Esophagus (tissue), 2 donors: ENCODE data around the gene TPCN1. TPM values are rescaled to one million over a fixed set of nuclear protein-coding genes. Genes with fewer than 3 reads are reported as not detected.

ENCODE experiments used
- H3K27ac ChIP-seq, 2 donors: one replicate each; pipeline ENCODE4 v1.5.1; 2013; ENCODE audit warnings: low read depth in 2 of 2, mild to moderate bottlenecking in 2 of 2, inconsistent platforms in 1 of 2, low read length in 1 of 2, moderate library complexity in 1 of 2
- H3K27me3 ChIP-seq, 2 donors: one replicate each; pipeline ENCODE4 v1.6.1; 2013; ENCODE audit warnings: low read length in 2 of 2, control low read depth in 1 of 2, mild to moderate bottlenecking in 1 of 2; ENCODE audit not compliant: insufficient read depth in 2 of 2, control insufficient read depth in 1 of 2
- H3K36me3 ChIP-seq, 2 donors: one replicate each; pipeline ENCODE4 v1.6.1; 2013; ENCODE audit warnings: low read length in 1 of 2; ENCODE audit not compliant: control insufficient read depth in 2 of 2, insufficient read depth in 2 of 2
- H3K4me1 ChIP-seq, 2 donors: one replicate each; pipeline ENCODE4 v1.6.1; 2013; ENCODE audit warnings: low read length in 1 of 2; ENCODE audit not compliant: control insufficient read depth in 2 of 2, insufficient read depth in 2 of 2
- H3K4me3 ChIP-seq, 2 donors: one replicate each; pipeline ENCODE4 v1.5.1; 2013; ENCODE audit warnings: low read length in 2 of 2, mild to moderate bottlenecking in 2 of 2, low read depth in 1 of 2, moderate library complexity in 1 of 2
- H3K9me3 ChIP-seq, 2 donors: one replicate each; pipeline ENCODE4 v1.6.1; 2013; ENCODE audit warnings: mild to moderate bottlenecking in 2 of 2, low read depth in 1 of 2, low read length in 1 of 2, moderate library complexity in 1 of 2; ENCODE audit not compliant: control insufficient read depth in 2 of 2, insufficient read depth in 1 of 2
- WGBS, 2 donors: extraction: QIAGEN DNeasy Blood & Tissue Kit; methylation state at CpG; one replicate each; pipeline ENCODE4 v1.1.7; 2013; 5-methylcytosine and 5-hydroxymethylcytosine counted together
- polyA plus RNA-seq, 2 donors: library from polyadenylated mRNA; stranded (reverse); fragments of 200-250 nt; gene quantifications; one replicate each; pipeline ENCODE4 v1.2.3, GENCODE V29; 2013
- donor health status: healthy with polysubstance abuse.
- donor health status: Bipolar disorder and iron deficiency.

TPCN1 gene
- polyA plus RNA-seq, 2 donors, result 30.9 to 57.6 TPM

DNA sequence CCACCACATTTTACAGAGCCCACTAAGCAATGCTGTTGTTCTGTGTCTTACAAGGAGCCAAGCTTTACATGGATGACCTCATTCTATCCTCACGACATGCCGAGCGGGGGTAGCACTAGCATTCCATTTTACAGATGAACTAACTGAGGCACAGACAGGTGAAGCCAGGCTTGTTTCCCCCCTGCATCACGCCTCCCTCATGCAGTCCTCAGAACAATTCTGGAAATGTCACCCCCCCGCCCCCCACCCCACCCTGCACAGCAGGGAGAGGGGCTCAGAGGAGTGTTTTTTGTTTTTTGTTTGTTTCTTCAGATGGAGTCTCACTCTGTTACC is 112.1 kb downstream of the TPCN1 start:
- H3K27me3 ChIP-seq, result no peaks in the 10 kb centered on the region
- H3K4me1 ChIP-seq, result peaks cover 0 to 2% of the 10 kb centered on the region in 2 donors
- H3K27ac ChIP-seq, result no peak overlapping the region
- WGBS, 2 donors, result 80 to 85% methylated on average over 5 of the region's 5 CpGs
- peaks cover 7 to 22% of the 10 kb centered on the region in 2 donors for H3K36me3 ChIP-seq
- peak overlapping the region in 1 of 2 donors; percentile 83 for H3K4me3 ChIP-seq
- no peaks in the 10 kb centered on the region for H3K9me3 ChIP-seq

DNA sequence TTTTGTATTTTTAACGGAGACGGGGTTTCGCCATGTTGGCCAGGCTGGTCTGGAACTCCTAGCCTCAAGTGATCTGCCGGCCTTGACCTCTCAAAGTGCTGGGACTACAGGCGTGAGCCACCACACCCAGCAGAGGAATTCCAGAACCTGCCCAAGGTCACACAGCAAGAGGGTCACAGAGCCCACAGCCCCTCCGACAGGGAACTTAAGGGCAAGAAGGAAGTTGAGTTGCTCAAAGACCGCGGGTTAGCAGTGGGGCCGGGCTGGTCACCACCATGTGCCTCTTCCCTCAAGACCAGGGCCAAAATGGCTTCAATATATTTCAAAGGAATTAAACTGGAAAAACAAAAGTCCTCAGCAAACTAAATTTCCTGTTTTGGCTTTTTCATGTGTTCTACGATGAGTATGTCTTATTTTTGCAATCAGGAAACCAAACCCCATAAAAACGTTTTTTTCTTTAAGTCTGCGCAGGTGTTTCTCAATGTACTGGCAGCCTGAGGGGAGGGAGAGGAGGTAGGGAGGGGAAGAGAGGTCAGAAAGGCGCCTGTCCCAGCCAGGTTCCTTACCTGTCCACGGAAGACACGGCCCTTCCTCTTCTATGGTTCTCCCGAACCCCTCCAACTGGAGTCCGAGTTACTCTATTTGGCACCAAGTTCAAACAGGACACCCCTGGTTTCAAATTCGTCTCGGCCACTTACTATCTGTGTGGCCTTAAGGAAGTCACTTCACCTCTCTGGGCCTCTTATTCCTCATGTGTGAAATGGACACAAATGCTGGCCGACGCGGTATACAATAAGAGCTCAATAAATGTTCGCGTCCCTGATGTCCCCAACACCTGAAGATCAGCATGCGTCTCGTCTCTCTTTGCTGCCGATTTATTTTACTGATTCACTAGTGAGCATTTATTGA is 112.9 kb downstream of the TPCN1 start:
- WGBS, 2 donors, result 20 to 24% methylated on average over 27 of the region's 27 CpGs
- Histone ChIP-seq H3K27ac (peak overlapping the region; percentile 75 to 90), H3K27me3 (no peaks in the 10 kb centered on the region), H3K4me3 (peak overlapping the region; percentile 75 to 83), H3K4me1 (peaks cover 0 to 2% of the 10 kb centered on the region in 2 donors), H3K9me3 (no peaks in the 10 kb centered on the region), H3K36me3 (peaks cover 7 to 16% of the 10 kb centered on the region in 2 donors)

DNA sequence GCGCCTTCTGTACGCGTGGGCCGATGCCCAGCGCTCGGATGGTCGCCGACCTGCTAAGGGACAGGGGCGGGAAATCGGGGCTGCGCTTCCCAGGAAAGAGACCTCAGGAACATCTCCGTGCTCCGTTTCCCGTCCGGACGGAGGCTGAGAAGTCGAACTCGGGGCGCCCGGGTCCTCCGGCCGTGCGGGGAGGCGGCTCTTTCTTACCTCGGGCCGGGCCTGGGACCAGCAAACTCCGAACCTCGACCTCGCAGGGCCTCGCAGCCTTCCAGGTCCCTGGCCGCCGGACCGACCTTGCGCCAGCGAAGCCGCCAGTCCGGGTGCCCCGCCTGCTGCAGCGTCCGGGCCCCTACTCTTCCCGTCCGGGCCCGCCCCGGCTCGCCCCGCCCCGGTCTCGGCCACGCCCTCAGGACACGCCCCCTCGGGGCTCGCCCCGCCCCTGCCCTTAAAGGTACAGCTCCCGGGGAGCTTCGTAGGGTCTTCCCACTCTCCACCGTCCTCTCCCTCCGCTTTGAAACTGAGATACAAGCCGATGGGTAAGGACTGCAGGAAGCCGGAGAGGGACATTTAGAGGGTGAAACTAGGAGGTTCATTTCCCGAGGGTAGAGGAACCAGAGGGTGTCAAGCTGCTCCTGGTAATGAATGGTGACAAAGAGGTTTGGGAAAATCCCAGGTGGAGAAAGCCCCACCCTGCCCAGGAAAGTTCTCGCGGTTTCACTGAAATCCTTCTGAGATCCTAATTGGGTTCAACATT is 113.7 kb downstream of the TPCN1 start, which contains the start of gene SLC8B1:
Gene SLC8B1, minus strand, starts transcription at position 324 of the 754 bp plus-strand sequence. CDS start 2,231 bp downstream, outside the sequence.
- Histone ChIP-seq H3K36me3 (peaks cover 7 to 13% of the 10 kb centered on the region in 2 donors), H3K4me3 (peak within 1 kb of the TSS; percentile 75 to 83), H3K9me3 (no peaks in the 10 kb centered on the region), H3K27me3 (no peaks in the 10 kb centered on the region), H3K4me1 (peaks cover 0 to 2% of the 10 kb centered on the region in 2 donors), H3K27ac (peak within 1 kb of the TSS; percentile 75 to 90)
- 1% methylated on average over 57 to 62 of the region's 62 CpGs for WGBS, 2 donors

DNA sequence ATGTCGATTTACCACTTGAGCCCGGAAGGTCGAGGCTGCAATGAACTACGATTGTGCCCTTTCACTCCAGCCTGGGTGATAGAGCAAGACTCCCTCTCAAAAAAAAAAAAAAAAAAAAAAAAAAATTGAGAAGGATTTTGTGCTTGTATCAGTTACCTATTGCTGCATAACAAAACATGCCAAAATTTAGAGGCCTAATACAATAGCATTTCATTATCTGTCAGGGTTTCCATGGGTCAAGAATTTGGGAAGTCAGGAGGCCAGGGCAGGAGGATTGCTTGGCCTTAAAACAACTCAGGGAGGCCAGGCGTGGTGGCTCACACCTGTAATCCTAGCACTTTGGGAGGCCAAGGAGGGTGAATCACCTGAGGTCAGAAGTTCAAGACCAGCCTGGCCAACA is 118.3 kb downstream of the TPCN1 start:
- WGBS, 2 donors, result 95 to 96% methylated on average over 5 of the region's 5 CpGs
- Histone ChIP-seq H3K36me3 (no peaks in the 10 kb centered on the region), H3K27ac (no peak overlapping the region), H3K4me3 (no peak overlapping the region), H3K4me1 (no peaks in the 10 kb centered on the region), H3K9me3 (no peaks in the 10 kb centered on the region), H3K27me3 (no peaks in the 10 kb centered on the region)

DNA sequence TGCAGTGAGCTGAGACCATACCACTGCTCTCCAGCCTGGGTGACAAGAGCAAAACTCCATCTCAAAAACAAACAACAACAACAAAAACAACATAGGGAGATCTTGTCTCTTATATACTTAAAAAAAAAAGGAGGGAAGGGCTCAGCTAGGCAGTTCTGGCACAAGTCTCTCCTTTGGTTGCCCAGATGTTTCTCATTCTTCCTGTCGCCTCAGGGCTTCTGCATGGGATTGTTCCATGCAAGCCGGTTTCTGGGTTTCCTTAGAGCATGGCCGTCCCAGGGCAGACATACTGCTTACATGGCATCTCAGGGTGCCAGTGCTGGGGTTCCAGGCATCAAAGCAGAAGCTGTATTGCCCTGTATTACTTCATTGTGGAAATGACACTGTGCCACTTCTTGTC is 118.8 kb downstream of the TPCN1 start:
- H3K9me3 ChIP-seq, result no peaks in the 10 kb centered on the region
- H3K36me3 ChIP-seq, result no peaks in the 10 kb centered on the region
- no peak overlapping the region for H3K27ac ChIP-seq
- WGBS, 2 donors, result 46 to 54% methylated on average over 3 of the region's 3 CpGs
- no peaks in the 10 kb centered on the region for H3K27me3 ChIP-seq
- no peak overlapping the region for H3K4me3 ChIP-seq
- H3K4me1 ChIP-seq, result no peaks in the 10 kb centered on the region

DNA sequence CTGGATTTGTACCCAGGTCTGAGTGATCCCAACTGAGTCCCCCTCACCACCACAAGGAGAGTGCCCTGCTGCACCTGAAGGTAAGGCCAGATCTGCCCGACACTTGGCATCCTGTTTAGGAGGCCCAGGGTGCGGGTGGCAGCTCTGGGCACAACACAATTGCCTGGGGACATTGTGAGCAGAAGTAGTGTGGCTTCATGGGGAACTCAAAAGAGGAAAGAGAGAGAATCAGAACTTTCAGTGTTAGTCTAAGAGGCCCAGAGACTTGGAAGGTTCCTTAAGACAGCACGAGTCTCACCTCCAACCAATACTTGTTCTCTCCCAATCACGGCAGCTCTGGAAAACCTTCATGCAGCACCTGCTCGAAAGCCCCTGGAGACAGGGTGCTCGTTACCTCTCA is 120.3 kb downstream of the TPCN1 start:
- 84 to 90% methylated on average over 6 of the region's 6 CpGs for WGBS, 2 donors
- Histone ChIP-seq H3K4me3 (no peak overlapping the region), H3K36me3 (no peaks in the 10 kb centered on the region), H3K9me3 (no peaks in the 10 kb centered on the region), H3K27me3 (no peaks in the 10 kb centered on the region), H3K27ac (no peak overlapping the region), H3K4me1 (no peaks in the 10 kb centered on the region)

DNA sequence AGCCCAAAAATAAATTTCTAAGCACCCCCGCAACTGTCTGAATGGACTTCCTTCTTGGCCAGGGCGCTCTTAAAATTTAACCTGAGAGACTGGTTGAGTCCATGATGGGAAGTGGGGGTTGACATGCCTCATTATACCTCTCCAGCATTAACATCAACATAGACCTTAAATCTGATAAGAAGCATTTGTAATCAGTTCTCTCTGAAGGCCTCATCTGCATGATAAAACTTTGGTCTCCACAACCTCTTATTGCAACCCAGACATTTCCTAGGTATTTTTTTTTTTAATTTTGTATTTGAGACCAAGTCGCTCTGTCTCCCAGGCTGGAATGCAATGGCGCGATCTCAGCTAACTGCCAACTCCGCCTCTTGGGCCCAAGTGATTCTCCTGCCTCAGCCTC is 124.1 kb downstream of the TPCN1 start:
- Histone ChIP-seq H3K4me1 (no peaks in the 10 kb centered on the region), H3K27ac (no peak overlapping the region), H3K36me3 (no peaks in the 10 kb centered on the region), H3K9me3 (no peaks in the 10 kb centered on the region), H3K27me3 (no peaks in the 10 kb centered on the region), H3K4me3 (no peak overlapping the region)
- WGBS, 2 donors, result 95 to 96% methylated on average over 6 of the region's 6 CpGs

DNA sequence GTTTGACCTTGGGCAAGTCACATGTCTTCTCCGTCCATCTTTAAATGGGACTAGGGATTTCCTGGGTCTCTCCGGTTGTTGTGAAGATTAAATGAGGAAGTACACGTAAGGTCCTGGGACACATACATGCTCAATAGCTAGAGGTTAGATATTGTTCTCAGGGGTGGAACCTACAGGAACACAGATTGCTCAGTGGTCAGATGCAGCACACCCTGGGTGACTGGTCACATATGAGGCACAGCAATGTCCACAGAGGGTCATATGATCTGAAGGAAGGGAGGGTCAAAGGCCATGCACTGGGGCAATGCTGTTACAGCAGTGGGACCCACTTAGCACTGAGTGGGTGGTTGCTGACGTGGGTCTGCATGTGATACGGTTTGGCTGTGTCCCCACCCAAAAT is 125.1 kb downstream of the TPCN1 start:
- 82 to 87% methylated on average over 5 of the region's 5 CpGs for WGBS, 2 donors
- Histone ChIP-seq H3K4me3 (no peak overlapping the region), H3K27me3 (no peaks in the 10 kb centered on the region), H3K9me3 (no peaks in the 10 kb centered on the region), H3K36me3 (no peaks in the 10 kb centered on the region), H3K4me1 (no peaks in the 10 kb centered on the region), H3K27ac (no peak overlapping the region)

DNA sequence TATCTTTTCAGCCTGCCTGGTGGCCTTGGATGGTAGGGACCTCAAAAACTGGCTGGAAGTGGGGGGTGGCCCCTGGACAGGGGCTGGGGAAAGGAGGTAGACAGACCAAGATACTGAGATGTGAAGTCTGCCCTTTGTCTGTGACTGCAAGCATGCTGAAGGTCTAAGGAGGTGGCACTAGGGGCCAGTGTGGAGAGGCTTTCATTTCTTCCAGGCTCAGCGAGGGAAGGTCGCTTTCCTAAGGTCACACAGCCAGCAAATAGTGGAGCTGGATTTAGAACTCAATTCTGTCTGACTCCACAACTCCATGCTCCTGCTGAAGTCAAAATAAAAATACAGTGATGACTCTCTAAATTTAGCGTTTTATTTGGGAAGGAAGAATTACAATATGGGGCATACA is 125.8 kb downstream of the TPCN1 start:
- 87 to 93% methylated on average over 3 of the region's 3 CpGs for WGBS, 2 donors
- H3K4me1 ChIP-seq, result no peaks in the 10 kb centered on the region

More for the DNA sequence above, 125.8 kb downstream of the TPCN1 start:
- no peak overlapping the region for H3K27ac ChIP-seq
- no peak overlapping the region for H3K4me3 ChIP-seq
- H3K27me3 ChIP-seq, result no peaks in the 10 kb centered on the region
- no peaks in the 10 kb centered on the region for H3K36me3 ChIP-seq
- no peaks in the 10 kb centered on the region for H3K9me3 ChIP-seq
